H1 (cell line): ENCODE measurements around the gene HOXB7. TPM values are rescaled to one million over a fixed set of nuclear protein-coding genes. Genes with fewer than 3 reads are reported as not detected.

Experiments used
- CTBP2 ChIP-seq: IDR thresholded peaks from 2 replicates; pipeline ENCODE4 v1.7.0; 2011; ENCODE audit warnings: borderline replicate concordance, mild to moderate bottlenecking, moderate library complexity, mixed read lengths, low read length; ENCODE audit not compliant: insufficient read depth, insufficient read length
- EGR1 ChIP-seq: IDR thresholded peaks from 2 replicates; pipeline ENCODE4 v1.6.1; 2011; ENCODE audit warnings: low read depth, low read length, borderline replicate concordance
- FOSL1 ChIP-seq: IDR thresholded peaks from 2 replicates; pipeline ENCODE4 v1.6.1; 2011; ENCODE audit warnings: mild to moderate bottlenecking, low read depth, low read length, moderate library complexity; ENCODE audit not compliant: insufficient read depth
- polyA plus RNA-seq, 7 experiments: library from polyadenylated mRNA; depleted of rRNA in 3 of 7; stranded (reverse) in 5 of 7; unstranded in 2 of 7; fragments of >200 nt in 5 of 7; fragments of 200-250 nt in 2 of 7; gene quantifications; 1 replicate in 5 of 7; 2 replicates in 1 of 7; 4 replicates in 1 of 7; pipeline versions ENCODE4 v1.2.1 to v1.2.3, GENCODE V29; 2011 to 2013; ENCODE audit warnings: missing spikeins in 2 of 7, mixed read lengths in 2 of 7
- total RNA-seq: library from RNA; stranded (reverse); fragmentation: NEBNext Ultra II Directional; extraction: Animal tissue kit (Norgen Biotek cat#: 25700); gene quantifications from 2 replicates; pipeline ENCODE4 v1.2.1, GENCODE V29; 2021

Gene HOXB7
- total and polyA plus RNA-seq, 2 of the 8 experiments (the other 6 are each of a cell fraction or from before 2014, with no cell fraction given), result not detected

GRCh38 chr17:48625495-48626244 lies 14.9 kb upstream of the HOXB7 start (continued):
- peak; percentile 21 for TF ChIP-seq CTBP2
- TF ChIP-seq FOSL1, result no peak
- no peak for TF ChIP-seq EGR1
